Spleen (tissue), 11 donors: Measurements from ENCODE around the gene TLDC2. TPM values are rescaled to one million over a fixed set of nuclear protein-coding genes. Genes with fewer than 3 reads are reported as not detected.

Experiments
- DNase-seq: peaks from one replicate; pipeline ENCODE4 v3.0.0-alpha.2; 2020
- H3K27ac ChIP-seq, 8 donors: fragments of 200-600 bp; sonication (generic) in 7 of 8; 1 replicate in 4 of 8; 2 replicates in 4 of 8; pipeline versions ENCODE4 v1.5.0 to v1.8.0; 2016 to 2021; ENCODE audit warnings: inconsistent platforms in 4 of 8, mild to moderate bottlenecking in 4 of 8, moderate library complexity in 1 of 8
- H3K27me3 ChIP-seq, 7 donors: fragments of 200-600 bp; sonication (generic) in 6 of 7; replicated peaks in 1 of 7; 1 replicate in 4 of 7; 2 replicates in 3 of 7; pipeline versions ENCODE4 v1.5.0 to v1.8.0; 2016 to 2021; ENCODE audit warnings: inconsistent platforms in 3 of 7, mild to moderate bottlenecking in 1 of 7
- H3K36me3 ChIP-seq, 6 donors: fragments of 200-600 bp; sonication (generic) in 5 of 6; 1 replicate in 4 of 6; 2 replicates in 2 of 6; pipeline versions ENCODE4 v1.5.0 to v1.8.0; 2016 to 2021; ENCODE audit warnings: inconsistent platforms in 2 of 6
- H3K4me1 ChIP-seq, 6 donors: fragments of 200-600 bp; sonication (generic) in 5 of 6; 1 replicate in 3 of 6; 2 replicates in 3 of 6; pipeline versions ENCODE4 v1.5.0 to v1.8.0; 2016 to 2021; ENCODE audit warnings: inconsistent platforms in 3 of 6
- H3K4me3 ChIP-seq, 8 donors: fragments of 200-600 bp; sonication (generic) in 7 of 8; 1 replicate in 4 of 8; 2 replicates in 4 of 8; pipeline versions ENCODE4 v1.5.0 to v1.8.0; 2016 to 2021; ENCODE audit warnings: inconsistent platforms in 4 of 8, mild to moderate bottlenecking in 4 of 8, moderate library complexity in 2 of 8
- H3K9me3 ChIP-seq, 8 donors: fragments of 200-600 bp; sonication (generic) in 7 of 8; 1 replicate in 4 of 8; 2 replicates in 4 of 8; pipeline versions ENCODE4 v1.5.0 to v1.8.0; 2016 to 2021; ENCODE audit warnings: inconsistent platforms in 4 of 8
- POLR2A ChIP-seq, 3 donors: fragments of 450-650 bp; IDR thresholded peaks; one replicate each; pipeline ENCODE4 v1.5.1; 2017; ENCODE audit warnings: antibody characterized with exemption in 3 of 3, mild to moderate bottlenecking in 1 of 3
- POLR2AphosphoS5 ChIP-seq, 3 donors: sonication (generic); formaldehyde crosslinking; IDR thresholded peaks; one replicate each; pipeline ENCODE4 v1.5.1; 2017; ENCODE audit warnings: antibody characterized with exemption in 3 of 3
- WGBS, 5 donors: extraction: QIAGEN DNeasy Blood & Tissue Kit in 3 of 5; methylation state at CpG; one replicate each; pipeline versions ENCODE4 v1.1.5 to v1.1.7; 2013 to 2018; 5-methylcytosine and 5-hydroxymethylcytosine counted together
- intact Hi-C: fragments of 100-400 bp; cut with DNase I; formaldehyde crosslinking; loops from one replicate; pipeline ENCODE4 v1.15.0; 2023; ENCODE audit warnings: low total_unique reads
- polyA plus RNA-seq, 3 donors: library from polyadenylated mRNA; stranded (reverse); fragments of 200-250 nt; gene quantifications; one replicate each; pipeline ENCODE4 v1.2.1, GENCODE V29; 2013
- total RNA-seq, 7 donors: library from RNA; depleted of rRNA in 3 of 7; stranded (reverse); fragments of >200 nt in 3 of 7; fragmentation: NEBNext Ultra II Directional in 4 of 7; extraction: Animal tissue kit (Norgen Biotek cat#: 25700) in 4 of 7; gene quantifications; one replicate each; pipeline versions ENCODE4 v1.1.0 to v1.2.1, GENCODE V29; 2016 to 2021
- TF ChIP-seq, protein P1 (sequence below), 11 experiments: fragments of 200-600 bp in 7 of 11; fragments of 450-650 bp in 4 of 11; sonication (generic) in 4 of 11; IDR thresholded peaks in 8 of 11; conservative IDR thresholded peaks in 3 of 11; 1 replicate in 7 of 11; 2 replicates in 4 of 11; pipeline versions ENCODE4 v1.4.0 to v1.8.0; 2016 to 2021; ENCODE audit warnings: antibody characterized with exemption in 11 of 11, inconsistent platforms in 4 of 11, mild to moderate bottlenecking in 1 of 11
- donor health status: healthy with polysubstance abuse.
- donor health status: DM: no; HTN: no; CAD: no; lungs with moderate emphysema.
- donor health status: DM: no; HTN: no; CAD: no.
- donor health status: Bipolar disorder and iron deficiency.
- donor health status: healthy.
- donor health status: DM: no; HTN: no; CAD: no.
- donor health status: DM: yes; HTN: yes; CAD: no.

TLDC2 gene
- total and polyA plus RNA-seq, 10 donors: 0.05 to 0.16 (median 0.11) TPM; not detected in 7

DNA sequence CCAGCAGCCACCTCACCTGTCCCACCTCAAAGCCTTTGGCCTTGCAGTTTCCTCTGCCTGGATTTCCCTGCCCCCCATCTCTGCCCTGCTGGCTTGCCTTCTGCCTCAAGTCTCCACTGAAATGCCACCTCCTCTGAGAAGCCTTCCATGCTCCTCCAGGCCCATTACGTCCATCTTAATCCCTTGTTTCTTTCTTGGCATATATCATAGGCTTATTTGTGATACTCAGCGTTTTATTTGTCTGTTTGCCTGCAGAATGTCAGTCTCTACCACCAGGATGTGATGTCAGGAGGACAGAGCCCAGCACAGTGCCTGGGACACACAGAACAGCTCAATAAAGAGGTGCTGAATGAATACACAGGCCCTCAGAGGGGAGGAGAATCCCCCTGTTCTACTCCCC lies 24.4 kb upstream of the TLDC2 start:
- 84 to 98% (median 94%) methylated on average over 2 of the region's 2 CpGs for WGBS, 5 donors
- Histone ChIP-seq H3K4me1 (peaks cover 36 to 92% (median 80%) of the 10 kb centered on the region in 6 donors), H3K27me3 (no peaks in the 10 kb centered on the region), H3K9me3 (peaks cover 0 to 5% (median 2%) of the 10 kb centered on the region in 8 donors), H3K36me3 (no peaks in the 10 kb centered on the region), H3K27ac (peak overlapping the region in 5 of 8 donors; percentile 63 to 84 (median 69)), H3K4me3 (no peak overlapping the region)
- TF ChIP-seq POLR2A (IDR thresholded peaks at IDR 0.05) (no peak), POLR2AphosphoS5 (IDR thresholded peaks at IDR 0.05) (no peak)
- TF ChIP-seq, protein P1, sequence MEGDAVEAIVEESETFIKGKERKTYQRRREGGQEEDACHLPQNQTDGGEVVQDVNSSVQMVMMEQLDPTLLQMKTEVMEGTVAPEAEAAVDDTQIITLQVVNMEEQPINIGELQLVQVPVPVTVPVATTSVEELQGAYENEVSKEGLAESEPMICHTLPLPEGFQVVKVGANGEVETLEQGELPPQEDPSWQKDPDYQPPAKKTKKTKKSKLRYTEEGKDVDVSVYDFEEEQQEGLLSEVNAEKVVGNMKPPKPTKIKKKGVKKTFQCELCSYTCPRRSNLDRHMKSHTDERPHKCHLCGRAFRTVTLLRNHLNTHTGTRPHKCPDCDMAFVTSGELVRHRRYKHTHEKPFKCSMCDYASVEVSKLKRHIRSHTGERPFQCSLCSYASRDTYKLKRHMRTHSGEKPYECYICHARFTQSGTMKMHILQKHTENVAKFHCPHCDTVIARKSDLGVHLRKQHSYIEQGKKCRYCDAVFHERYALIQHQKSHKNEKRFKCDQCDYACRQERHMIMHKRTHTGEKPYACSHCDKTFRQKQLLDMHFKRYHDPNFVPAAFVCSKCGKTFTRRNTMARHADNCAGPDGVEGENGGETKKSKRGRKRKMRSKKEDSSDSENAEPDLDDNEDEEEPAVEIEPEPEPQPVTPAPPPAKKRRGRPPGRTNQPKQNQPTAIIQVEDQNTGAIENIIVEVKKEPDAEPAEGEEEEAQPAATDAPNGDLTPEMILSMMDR (IDR thresholded peaks at IDR 0.05 in 8 of 11, conservative IDR thresholded peaks at IDR 0.05 in 3 of 11): no peak
- DNase-seq: no peak
- intact Hi-C loops: no loop called here

DNA sequence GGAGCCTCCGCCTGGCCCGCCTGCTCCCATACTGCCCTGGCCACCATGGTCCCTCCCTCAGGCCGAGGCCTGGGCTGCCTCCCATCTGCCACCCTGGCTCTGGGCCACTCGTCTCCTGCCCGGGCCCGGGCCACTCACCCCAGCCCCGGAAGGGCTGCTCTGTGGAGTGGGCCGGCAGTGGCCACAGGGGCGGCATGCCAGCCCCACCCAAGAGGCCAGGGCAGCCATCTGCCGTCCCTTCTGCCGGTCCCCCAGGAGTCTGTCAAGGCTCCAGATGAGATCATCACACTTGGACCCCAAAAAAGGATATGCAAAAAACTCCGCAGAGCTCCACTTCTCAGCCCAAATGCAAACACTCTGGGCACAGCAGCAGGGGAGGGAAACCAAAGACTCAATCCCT lies 23.8 kb upstream of the TLDC2 start:
- TF ChIP-seq POLR2AphosphoS5 (IDR thresholded peaks at IDR 0.05) (peak in 2 of 3 donors; percentile 47 to 59), POLR2A (IDR thresholded peaks at IDR 0.05) (no peak)
- TF ChIP-seq, protein P1 (IDR thresholded peaks at IDR 0.05 in 8 of 11, conservative IDR thresholded peaks at IDR 0.05 in 3 of 11): no peak
- Histone ChIP-seq H3K9me3 (peaks cover 0 to 5% (median 2%) of the 10 kb centered on the region in 8 donors), H3K27ac (peak overlapping the region; percentile 42 to 84 (median 66)), H3K36me3 (no peaks in the 10 kb centered on the region), H3K27me3 (no peaks in the 10 kb centered on the region), H3K4me1 (peaks cover 33 to 92% (median 80%) of the 10 kb centered on the region in 6 donors), H3K4me3 (peak overlapping the region in 1 of 8 donors; percentile 24)
- 51 to 81% (median 67%) methylated on average over 11 to 12 of the region's 12 CpGs for WGBS, 5 donors
- DNase-seq: no peak
- intact Hi-C loops: no loop called here

DNA sequence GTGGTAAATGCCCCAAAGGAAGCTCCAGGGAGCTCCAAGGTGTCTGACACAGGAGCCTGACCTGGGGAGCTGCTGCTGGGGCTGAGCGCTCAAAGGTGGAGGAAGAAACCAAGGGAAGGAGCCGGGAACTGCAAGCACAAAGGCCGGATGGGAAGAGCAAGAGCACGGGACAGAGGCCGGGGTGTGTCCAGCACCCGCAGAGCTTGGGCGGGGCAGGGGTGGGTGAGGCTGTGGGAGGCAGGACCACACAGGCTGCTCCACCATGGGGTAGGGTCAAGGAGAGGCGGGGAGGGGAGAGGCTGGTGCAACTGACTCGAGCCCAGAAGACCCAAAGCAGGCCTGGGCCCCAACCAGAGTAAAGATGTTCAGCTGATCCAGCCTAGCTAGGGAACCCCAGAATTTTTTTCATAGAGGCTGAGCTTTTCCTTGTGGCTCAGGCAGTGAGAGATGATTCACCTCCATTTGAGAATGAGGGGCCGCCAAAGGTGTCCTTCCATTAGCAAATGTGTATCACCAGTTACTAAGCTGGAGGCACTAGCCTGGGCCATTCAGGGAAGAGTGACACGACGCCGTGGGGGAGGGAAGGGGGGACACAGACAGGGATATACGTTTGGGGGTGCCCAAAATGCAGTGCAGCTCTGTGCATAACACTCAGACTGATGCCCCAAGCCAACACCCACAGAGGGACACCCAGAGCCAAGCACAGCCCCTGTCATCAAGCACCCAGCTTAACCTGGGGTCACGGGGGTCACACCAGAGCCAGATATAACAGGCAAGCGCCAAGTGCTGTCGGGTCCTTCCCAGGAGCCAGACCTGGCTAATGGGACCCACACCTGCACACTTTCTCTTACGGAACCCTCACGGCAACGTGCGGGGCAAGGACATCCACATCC lies 21.3 kb upstream of the TLDC2 start:
- H3K36me3 ChIP-seq: no peaks in the 10 kb centered on the region
- peak overlapping the region in 5 of 8 donors; percentile 8 to 72 (median 68) for H3K27ac ChIP-seq
- WGBS, 5 donors: 80 to 84% (median 83%) methylated on average over 20 to 21 of the region's 21 CpGs
- peaks cover 0 to 5% (median 2%) of the 10 kb centered on the region in 8 donors for H3K9me3 ChIP-seq
- no peak for DNase-seq
- H3K4me1 ChIP-seq: peaks cover 26 to 89% (median 76%) of the 10 kb centered on the region in 6 donors
- H3K27me3 ChIP-seq: no peaks in the 10 kb centered on the region
- TF ChIP-seq POLR2AphosphoS5 (IDR thresholded peaks at IDR 0.05) (peak in 1 of 3 donors; percentile 42), POLR2A (IDR thresholded peaks at IDR 0.05) (no peak)
- TF ChIP-seq, protein P1 (IDR thresholded peaks at IDR 0.05 in 8 of 11, conservative IDR thresholded peaks at IDR 0.05 in 3 of 11): no peak
- intact Hi-C loops: no loop called here
- no peak overlapping the region for H3K4me3 ChIP-seq

DNA sequence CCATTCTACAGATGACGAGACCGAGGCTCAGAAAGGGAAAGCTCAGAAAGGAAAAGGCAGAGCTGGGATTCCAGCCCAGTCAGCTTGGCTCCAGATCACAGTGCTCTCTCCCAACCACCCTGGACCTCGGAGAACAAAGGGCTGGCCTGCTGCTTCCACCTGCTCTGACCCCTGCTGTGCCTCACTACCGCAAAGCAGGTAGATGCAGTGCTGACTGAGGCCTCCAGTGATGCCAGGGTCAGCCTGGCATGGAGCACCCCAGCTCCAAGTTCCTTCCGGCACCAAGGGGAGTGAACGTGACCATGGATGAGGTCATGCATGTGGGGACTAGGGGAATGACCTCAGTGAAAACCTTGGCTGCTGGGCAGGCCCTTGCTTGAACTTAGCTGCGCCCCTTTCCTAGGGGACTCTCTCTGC lies 20.7 kb upstream of the TLDC2 start:
- H3K4me1 ChIP-seq: peaks cover 26 to 91% (median 77%) of the 10 kb centered on the region in 6 donors
- H3K36me3 ChIP-seq: no peaks in the 10 kb centered on the region
- H3K27me3 ChIP-seq: no peaks in the 10 kb centered on the region
- TF ChIP-seq, protein P1 (IDR thresholded peaks at IDR 0.05 in 8 of 11, conservative IDR thresholded peaks at IDR 0.05 in 3 of 11): no peak
- TF ChIP-seq POLR2AphosphoS5 (IDR thresholded peaks at IDR 0.05): no peak
- no peak for TF ChIP-seq POLR2A (IDR thresholded peaks at IDR 0.05)
- no peak for DNase-seq
- peaks cover 0 to 5% (median 2%) of the 10 kb centered on the region in 8 donors for H3K9me3 ChIP-seq
- H3K4me3 ChIP-seq: no peak overlapping the region
- intact Hi-C loops: no loop called here
- 67 to 85% (median 78%) methylated on average over 6 to 7 of the region's 7 CpGs for WGBS, 5 donors
- peak overlapping the region in 3 of 8 donors; percentile 68 to 72 (median 68) for H3K27ac ChIP-seq
